Cerebellar nuclear complex (tissue), 1 donor: ENCODE results near the gene MAP1LC3C.
"Not testable (repeated sequence)": the region's sequence is repeated elsewhere in the genome, so short reads cannot be mapped to it uniquely, and the experiment has no call there.

ENCODE experiments used
- DNase-seq, 2 experiments: peaks; one replicate each; lab custom pipeline; 2025; lab: John Stamatoyannopoulos, UW

MAP1LC3C gene

GRCh38 chr1:241992734-241993133, 6.2 kb downstream of the MAP1LC3C start:
- no peak for DNase-seq

GRCh38 chr1:241990040-241990439, 8.9 kb downstream of the MAP1LC3C start:
- no peak for DNase-seq

- not testable (repeated sequence) for DNase-seq
Observed at GRCh38 chr1:241988389-241988930, 10.4 kb downstream of the MAP1LC3C start.

- no peak for DNase-seq
Observed at GRCh38 chr1:241985787-241986186, 13.1 kb downstream of the MAP1LC3C start.

- DNase-seq, result no peak
Observed at GRCh38 chr1:241979926-241980325, 19.0 kb downstream of the MAP1LC3C start.

GRCh38 chr1:241979071-241979470, 19.8 kb downstream of the MAP1LC3C start:
- no peak for DNase-seq

GRCh38 chr1:241976229-241976628, 22.7 kb downstream of the MAP1LC3C start:
- DNase-seq, result no peak

GRCh38 chr1:241972703-241973369, 26.1 kb downstream of the MAP1LC3C start:
- DNase-seq, result no peak

- DNase-seq, result no peak
Observed at GRCh38 chr1:241968611-241969010, 30.3 kb downstream of the MAP1LC3C start.

- no peak for DNase-seq
Observed at GRCh38 chr1:241964550-241965282, 34.2 kb downstream of the MAP1LC3C start.

GRCh38 chr1:241963722-241964121, 35.2 kb downstream of the MAP1LC3C start:
- DNase-seq, result no peak

GRCh38 chr1:241962153-241962552, 36.7 kb downstream of the MAP1LC3C start:
- DNase-seq, result no peak

- no peak for DNase-seq
Observed at GRCh38 chr1:241957692-241958494, 41.0 kb downstream of the MAP1LC3C start, which contains the start of gene BECN2. Gene BECN2, plus strand, starts transcription at chr1:241957767. Its CDS starts 0 bp downstream, at chr1:241957767.

GRCh38 chr1:241950390-241950789, 48.5 kb downstream of the MAP1LC3C start:
- no peak for DNase-seq

GRCh38 chr1:241947354-241947753, 51.5 kb downstream of the MAP1LC3C start:
- DNase-seq, result no peak
